Smooth muscle cell (in vitro differentiated cells): ENCODE measurements around the gene SHISA2. TPM values are rescaled to one million over a fixed set of nuclear protein-coding genes. Genes with fewer than 3 reads are reported as not detected.

Experiments
- DNase-seq: peaks from one replicate; lab custom pipeline; 2025; ENCODE audit not compliant: unreplicated experiment; lab: John Stamatoyannopoulos, UW
- H2AFZ ChIP-seq: fragments of 200-600 bp; sonication (generic); 2 replicates; pipeline ENCODE4 v1.6.0; 2016; ENCODE audit warnings: antibody characterized with exemption, low read depth, mild to moderate bottlenecking
- H3F3A ChIP-seq: fragments of 200-600 bp; sonication (generic); 2 replicates; pipeline ENCODE4 v1.6.0; 2017; ENCODE audit warnings: antibody characterized with exemption, low read depth
- H3K27ac ChIP-seq: fragments of 200-600 bp; sonication (generic); 2 replicates; pipeline ENCODE4 v1.5.1; 2016; ENCODE audit warnings: low read depth, mild to moderate bottlenecking
- H3K27me3 ChIP-seq: fragments of 200-600 bp; sonication (generic); 2 replicates; pipeline ENCODE4 v1.6.1; 2016; ENCODE audit warnings: low read depth, mild to moderate bottlenecking
- H3K36me3 ChIP-seq: fragments of 200-600 bp; sonication (generic); 2 replicates; pipeline ENCODE4 v1.5.1; 2016; ENCODE audit warnings: low read depth
- H3K4me1 ChIP-seq: fragments of 200-600 bp; sonication (generic); 2 replicates; pipeline ENCODE4 v1.5.1; 2016; ENCODE audit warnings: low read depth
- H3K4me2 ChIP-seq: fragments of 200-600 bp; sonication (generic); 2 replicates; pipeline ENCODE4 v1.6.0; 2016; ENCODE audit warnings: mild to moderate bottlenecking
- H3K4me3 ChIP-seq: fragments of 200-600 bp; sonication (generic); 2 replicates; pipeline ENCODE4 v1.5.1; 2016; ENCODE audit warnings: mild to moderate bottlenecking
- H3K79me2 ChIP-seq: fragments of 200-600 bp; sonication (generic); 2 replicates; pipeline ENCODE4 v1.6.0; 2016; ENCODE audit warnings: low read depth, mild to moderate bottlenecking
- H3K9ac ChIP-seq: fragments of 200-600 bp; sonication (generic); 2 replicates; pipeline ENCODE4 v1.6.0; 2016; ENCODE audit warnings: low read depth
- H3K9me3 ChIP-seq: fragments of 200-600 bp; sonication (generic); replicated peaks from 2 replicates; pipeline ENCODE4 v1.5.1; 2016; ENCODE audit warnings: low read depth
- H4K20me1 ChIP-seq: fragments of 200-600 bp; sonication (generic); 2 replicates; pipeline ENCODE4 v1.6.0; 2016; ENCODE audit warnings: low read depth
- CTCF ChIP-seq: fragments of 200-600 bp; sonication (generic); IDR thresholded peaks from 2 replicates; pipeline ENCODE4 v1.5.1; 2017; ENCODE audit warnings: borderline replicate concordance, mild to moderate bottlenecking, antibody characterized with exemption; ENCODE audit not compliant: insufficient read depth, poor library complexity, severe bottlenecking
- WGBS: methylation state at CpG from one replicate; pipeline ENCODE4 v1.1.7; 2016; ENCODE audit warnings: low lambda C conversion rate; 5-methylcytosine and 5-hydroxymethylcytosine counted together
- polyA plus RNA-seq: library from polyadenylated mRNA; unstranded; fragments of >200 nt; fragmentation: Nextera tagmentation; extraction: Ambion mirVana; gene quantifications from 2 replicates; pipeline ENCODE4 v1.2.1, GENCODE V29; 2016
- total RNA-seq: library from RNA; depleted of rRNA; stranded (reverse); fragments of >200 nt; gene quantifications from 2 replicates; pipeline ENCODE4 v1.2.3, GENCODE V29; 2014

The SHISA2 gene
- total and polyA plus RNA-seq, 2 experiments from 2014 or later = 0.14 to 0.81 TPM

DNA sequence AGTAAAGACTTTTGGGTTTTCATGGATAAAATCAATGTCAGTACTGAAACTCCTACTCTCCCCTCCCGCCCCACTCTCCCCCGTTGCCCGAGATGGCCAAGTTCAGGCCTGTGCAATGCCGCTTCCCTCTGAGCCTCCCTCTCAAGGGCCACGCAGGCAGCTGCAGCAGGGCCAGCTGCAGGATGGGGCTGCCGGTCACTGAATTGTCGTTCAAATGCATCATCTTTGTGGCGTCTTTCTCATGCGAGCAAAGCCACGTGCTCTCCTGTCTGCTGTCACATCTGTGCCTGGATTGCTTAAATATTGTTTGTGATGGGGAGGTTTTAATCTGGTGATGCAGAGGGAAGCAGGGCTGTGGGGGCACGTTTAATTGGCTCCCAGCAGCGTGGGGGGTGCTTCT is 26.6 kb downstream of the SHISA2 start:
- H2AFZ ChIP-seq = no peak overlapping the region
- H3K9ac ChIP-seq = no peak overlapping the region
- H3K27ac ChIP-seq = no peak overlapping the region
- H3K79me2 ChIP-seq = no peaks in the 10 kb centered on the region
- no peak for DNase-seq
- no peak for TF ChIP-seq CTCF
- H3K4me1 ChIP-seq = peaks cover 9% of the 10 kb centered on the region
- no peak overlapping the region for H3K4me2 ChIP-seq
- no peaks in the 10 kb centered on the region for H4K20me1 ChIP-seq
- 68% methylated on average over 12 of the region's 12 CpGs for WGBS
- H3K27me3 ChIP-seq = no peaks in the 10 kb centered on the region
- H3F3A ChIP-seq = peaks cover 5% of the 10 kb centered on the region
- no peaks in the 10 kb centered on the region for H3K9me3 ChIP-seq
- H3K4me3 ChIP-seq = no peak overlapping the region
- no peaks in the 10 kb centered on the region for H3K36me3 ChIP-seq

GRCh38 chr13:26024558-26024957 is 27.3 kb downstream of the SHISA2 start:
- Histone ChIP-seq H3K79me2 (no peaks in the 10 kb centered on the region), H3K4me1 (peaks cover 9% of the 10 kb centered on the region), H2AFZ (no peak overlapping the region), H3K27me3 (no peaks in the 10 kb centered on the region), H3F3A (peaks cover 5% of the 10 kb centered on the region), H3K4me3 (no peak overlapping the region), H3K9ac (no peak overlapping the region), H3K27ac (no peak overlapping the region), H3K9me3 (no peaks in the 10 kb centered on the region), H4K20me1 (no peaks in the 10 kb centered on the region), H3K4me2 (no peak overlapping the region), H3K36me3 (no peaks in the 10 kb centered on the region)
- 87% methylated on average over 9 of the region's 9 CpGs for WGBS
- DNase-seq = no peak
- TF ChIP-seq CTCF = no peak

- peak; percentile 19 for DNase-seq
- Histone ChIP-seq H3K4me2 (no peak overlapping the region), H3K9me3 (no peaks in the 10 kb centered on the region), H3K4me1 (peaks cover 9% of the 10 kb centered on the region), H3K9ac (peak overlapping the region; percentile 22), H4K20me1 (no peaks in the 10 kb centered on the region), H3K27ac (peak overlapping the region; percentile 59), H3K36me3 (no peaks in the 10 kb centered on the region), H3K27me3 (no peaks in the 10 kb centered on the region), H3F3A (peaks cover 5% of the 10 kb centered on the region), H3K79me2 (no peaks in the 10 kb centered on the region), H3K4me3 (no peak overlapping the region), H2AFZ (no peak overlapping the region)
- no peak for TF ChIP-seq CTCF
- 45% methylated on average over 13 of the region's 13 CpGs for WGBS
Measured at GRCh38 chr13:26022538-26023292, 29.1 kb downstream of the SHISA2 start.

DNA sequence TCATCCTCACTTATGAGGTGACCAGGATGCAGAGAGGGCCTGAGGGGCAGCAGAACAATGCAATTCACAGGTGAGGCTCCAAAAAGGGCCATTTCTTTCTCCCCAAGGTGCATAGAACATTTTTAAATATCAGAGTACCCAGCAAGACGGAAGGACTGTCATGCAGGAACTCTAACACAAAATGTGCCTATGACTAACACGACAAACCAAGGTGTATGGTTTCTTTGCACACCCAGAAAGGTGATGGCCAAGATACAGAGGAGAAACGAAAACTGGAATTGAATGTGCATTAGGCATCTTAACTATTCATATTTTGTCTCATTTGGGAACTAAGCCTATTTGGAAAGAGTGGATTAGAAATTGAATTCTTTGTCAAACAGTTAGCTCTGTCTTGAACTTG is 29.9 kb downstream of the SHISA2 start:
- peaks cover 5% of the 10 kb centered on the region for H3F3A ChIP-seq
- no peak for DNase-seq
- no peaks in the 10 kb centered on the region for H4K20me1 ChIP-seq
- no peak overlapping the region for H3K4me3 ChIP-seq
- H3K9me3 ChIP-seq = no peaks in the 10 kb centered on the region
- peaks cover 9% of the 10 kb centered on the region for H3K4me1 ChIP-seq
- H2AFZ ChIP-seq = no peak overlapping the region
- no peaks in the 10 kb centered on the region for H3K79me2 ChIP-seq
- TF ChIP-seq CTCF = no peak
- H3K9ac ChIP-seq = no peak overlapping the region
- no peaks in the 10 kb centered on the region for H3K27me3 ChIP-seq
- no peaks in the 10 kb centered on the region for H3K36me3 ChIP-seq
- WGBS = 83% methylated on average over 3 of the region's 3 CpGs
- peak overlapping the region; percentile 59 for H3K27ac ChIP-seq
- H3K4me2 ChIP-seq = peak overlapping the region; percentile 20
